NK-92 (cell line): Measurements from ENCODE around the gene EIF4E.
"Not testable (repeated sequence)": the region's sequence is repeated elsewhere in the genome, so short reads cannot be mapped to it uniquely, and the experiment has no call there.

ENCODE experiments used
- DNase-seq: peaks from one replicate; lab custom pipeline; 2025; ENCODE audit not compliant: unreplicated experiment; lab: John Stamatoyannopoulos, UW

Gene EIF4E

DNA sequence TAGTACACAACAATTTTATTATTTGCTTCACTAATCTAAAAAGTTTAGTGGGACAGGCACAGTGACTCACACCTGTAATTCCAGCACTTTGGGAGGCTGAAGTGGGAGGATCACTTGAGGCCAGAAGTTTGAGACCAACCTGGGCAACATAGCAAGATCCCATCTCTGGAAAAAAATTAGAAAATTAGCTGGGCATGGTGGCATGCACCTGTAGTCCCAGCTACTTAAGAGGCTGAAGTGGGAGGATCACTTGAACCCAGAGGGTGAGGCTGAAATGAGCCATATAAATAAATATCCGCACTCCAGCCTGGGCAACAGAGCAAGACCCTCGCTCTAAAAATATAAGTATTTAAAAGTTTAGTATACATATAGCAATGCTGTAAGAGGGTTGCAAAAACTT, 42.6 kb downstream of the EIF4E start:
- DNase-seq = not testable (repeated sequence)

DNA sequence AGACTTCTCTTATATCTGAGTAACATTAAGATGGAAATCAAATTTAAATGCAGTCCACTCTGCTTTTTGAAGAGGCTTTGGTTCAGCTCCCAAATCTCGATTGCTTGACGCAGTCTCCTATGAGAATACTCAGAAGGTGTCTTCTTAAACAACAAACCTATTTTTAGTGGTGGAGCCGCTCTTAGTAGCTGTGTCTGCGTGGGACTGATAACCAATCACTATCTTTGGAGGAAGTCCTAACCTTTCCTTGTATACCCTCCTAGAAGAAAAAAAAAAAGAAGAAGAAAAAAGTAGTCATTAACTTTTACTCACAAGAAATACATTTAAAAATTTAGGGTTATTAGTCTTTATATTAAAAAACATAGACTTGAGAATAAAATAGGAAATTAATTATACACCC, 48.0 kb downstream of the EIF4E start:
- not testable (repeated sequence) for DNase-seq

DNA sequence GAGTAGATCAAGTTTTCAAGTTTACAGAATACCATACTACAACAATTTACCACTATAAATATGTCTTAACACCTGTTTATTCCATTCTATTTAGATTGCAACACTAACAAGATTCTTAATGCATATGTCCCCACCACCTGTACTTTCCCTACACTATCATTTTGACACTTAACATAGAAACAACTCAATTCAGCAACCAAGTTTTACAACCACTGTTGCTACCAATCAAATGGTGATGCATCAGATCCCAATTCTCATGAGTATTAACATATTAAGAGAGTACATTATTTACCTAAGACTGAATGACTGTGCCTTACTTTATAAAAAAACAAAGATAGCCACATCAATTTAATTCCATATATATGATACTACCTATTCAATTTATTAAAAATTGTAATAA, 49.4 kb downstream of the EIF4E start:
- DNase-seq = no peak

DNA sequence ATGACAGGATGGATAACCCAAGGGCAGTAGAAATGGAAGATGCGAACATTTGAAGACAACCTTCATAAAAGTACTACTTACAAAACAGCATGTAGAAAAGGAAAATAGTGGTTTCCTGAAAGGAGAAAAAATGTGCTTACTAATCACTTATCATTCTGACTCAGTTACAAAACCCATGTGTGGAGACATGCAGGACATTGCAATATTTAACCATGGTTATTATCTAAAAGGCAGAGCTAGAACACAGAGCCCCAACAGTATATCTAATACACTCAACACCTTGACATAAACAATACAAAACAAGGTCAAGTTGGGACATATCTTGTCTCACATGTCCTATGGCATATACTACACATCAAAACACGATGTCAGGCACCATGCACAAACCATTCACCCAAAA, 55.9 kb downstream of the EIF4E start:
- no peak for DNase-seq

DNA sequence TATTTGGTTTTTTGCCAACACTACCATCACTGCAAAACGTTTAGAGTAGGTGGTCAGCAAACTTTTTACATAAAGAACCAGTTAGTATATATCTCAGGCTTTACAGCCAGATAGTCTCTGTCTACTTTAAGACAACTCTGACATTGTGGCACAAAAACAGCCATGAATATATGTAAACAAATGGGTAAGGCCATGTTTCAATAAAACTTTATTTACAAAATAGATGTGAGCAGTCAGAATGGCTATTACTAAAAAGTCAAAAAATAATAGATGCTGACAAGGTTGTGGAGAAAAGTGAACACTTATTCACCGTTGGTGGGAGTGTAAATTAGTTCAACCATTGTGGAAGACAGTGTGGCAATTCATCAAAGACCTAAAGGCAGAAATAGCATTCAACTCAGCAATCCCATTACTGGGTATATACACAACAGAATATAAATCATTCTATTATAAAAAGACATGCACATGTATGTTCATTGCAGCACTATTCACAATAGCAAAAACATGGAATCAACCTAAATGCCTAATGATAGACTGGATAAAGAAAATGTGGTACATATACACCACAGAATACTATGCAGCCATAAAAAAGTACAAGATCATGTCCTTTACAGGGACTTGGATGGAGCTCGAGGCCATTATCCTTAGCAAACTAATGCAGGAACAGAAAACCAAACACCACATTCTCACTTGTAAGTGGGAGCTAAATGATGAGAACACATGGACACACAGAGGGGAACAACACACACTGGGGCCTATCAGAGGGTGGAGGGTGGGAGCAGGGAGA, 56.6 kb downstream of the EIF4E start:
- DNase-seq = not testable (repeated sequence)

DNA sequence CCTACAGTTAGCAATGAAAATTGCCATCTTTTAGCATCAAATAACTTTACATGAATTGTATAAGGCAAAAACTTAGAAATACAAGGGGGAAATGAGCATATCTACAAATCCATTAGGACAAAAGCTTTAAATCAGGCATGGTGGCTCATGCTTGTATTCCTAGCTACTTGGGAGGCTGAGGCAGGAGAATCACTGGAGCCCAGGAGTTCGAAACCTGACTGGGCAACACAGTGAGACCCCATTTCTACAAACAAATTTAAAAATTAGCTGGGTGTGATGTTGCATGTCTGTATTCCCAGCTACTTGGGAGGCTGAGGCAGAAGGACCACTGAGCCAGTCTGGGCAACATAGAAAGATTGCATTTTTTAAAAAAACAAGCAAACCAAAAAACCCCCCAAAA, 61.3 kb downstream of the EIF4E start:
- DNase-seq = no peak

DNA sequence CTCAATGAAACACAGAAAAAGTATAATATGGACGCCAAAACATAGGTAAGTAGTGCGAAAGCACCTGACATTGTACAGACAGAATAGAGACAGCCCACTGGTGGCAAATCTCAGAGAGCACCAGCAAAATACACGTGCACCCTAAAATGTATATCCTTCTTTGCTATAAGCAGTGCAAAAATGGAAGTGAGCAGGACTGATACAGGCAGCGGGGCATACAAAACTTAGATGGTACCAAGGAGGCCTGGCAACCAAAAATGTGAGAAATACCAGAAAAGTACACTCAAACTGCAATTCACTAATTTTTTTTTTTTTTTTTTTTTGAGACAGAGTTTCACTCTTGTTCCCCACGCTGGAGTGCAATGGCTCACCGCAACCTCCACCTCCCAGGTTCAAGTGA, 63.9 kb downstream of the EIF4E start:
- no peak for DNase-seq

DNA sequence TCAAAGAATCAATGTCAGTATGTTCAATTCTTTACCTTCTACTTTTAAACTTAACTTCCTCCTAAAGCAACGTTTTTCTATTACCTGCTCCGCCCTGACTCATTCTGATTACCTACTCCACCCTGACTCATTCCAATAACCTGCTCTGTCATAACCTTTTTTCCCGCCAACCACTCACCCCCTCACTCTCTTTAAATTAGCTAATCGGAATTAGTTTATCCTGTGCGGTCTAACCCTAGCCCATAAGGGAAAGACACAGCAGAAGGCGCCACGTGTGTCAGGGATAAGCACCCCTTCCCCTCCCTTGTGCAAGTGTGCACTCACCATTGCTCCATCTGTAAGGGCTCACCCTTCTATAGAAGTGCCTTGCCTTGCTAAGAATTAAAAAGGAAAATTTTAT, 64.4 kb downstream of the EIF4E start:
- DNase-seq = no peak

DNA sequence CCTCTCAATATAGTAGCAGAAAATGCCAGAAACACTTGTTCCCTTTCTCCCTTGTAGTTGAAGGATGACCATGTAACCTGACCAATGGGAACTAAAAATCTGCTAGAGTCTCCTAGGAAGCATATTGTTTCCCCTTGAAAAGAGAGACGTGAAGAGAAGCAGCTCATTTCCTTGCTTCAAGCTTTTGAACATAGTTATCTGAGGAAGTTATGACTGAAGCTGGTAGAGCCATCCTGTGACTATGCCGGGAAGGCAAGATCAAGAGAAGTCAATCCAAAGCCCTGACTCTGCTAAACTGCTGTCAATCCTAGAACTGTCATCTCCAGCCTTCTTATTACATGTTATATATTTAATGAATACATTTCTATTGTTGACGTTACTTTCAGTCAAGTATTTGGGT, 66.6 kb downstream of the EIF4E start:
- no peak for DNase-seq

DNA sequence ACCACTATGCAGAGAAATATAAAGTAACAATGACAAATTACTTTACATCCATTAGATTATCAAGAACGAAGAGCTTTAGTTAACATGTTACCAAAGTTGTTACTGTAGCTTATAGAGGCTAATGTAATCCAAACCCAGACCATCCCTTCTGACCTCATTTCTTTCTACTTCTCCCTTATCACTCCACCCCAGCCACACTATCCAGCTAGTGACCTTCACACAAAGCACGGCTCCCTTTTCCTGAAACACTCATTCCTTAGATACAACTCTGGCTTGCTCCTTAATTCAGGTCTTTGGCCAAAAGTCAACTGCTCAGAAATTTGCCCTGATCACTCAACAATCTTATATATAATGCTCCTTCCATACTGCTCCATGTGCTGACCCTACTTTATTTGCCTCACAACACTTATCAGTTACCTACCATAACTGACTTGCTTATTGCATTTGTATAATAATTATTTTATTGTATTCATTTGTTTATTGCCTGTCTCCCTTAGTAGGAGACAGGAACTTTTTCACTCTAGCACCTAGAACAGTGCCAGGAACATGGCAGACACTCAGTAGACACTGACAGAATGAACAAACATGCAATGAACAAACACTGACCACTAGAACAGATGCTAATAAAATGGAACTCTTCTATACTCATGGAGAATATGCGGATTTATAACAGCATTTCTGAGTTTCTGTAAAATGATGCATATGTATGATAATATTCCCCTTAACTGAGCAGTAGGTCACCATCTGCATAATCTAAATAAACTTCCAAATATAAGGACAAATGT, 67.6 kb downstream of the EIF4E start:
- DNase-seq = no peak

DNA sequence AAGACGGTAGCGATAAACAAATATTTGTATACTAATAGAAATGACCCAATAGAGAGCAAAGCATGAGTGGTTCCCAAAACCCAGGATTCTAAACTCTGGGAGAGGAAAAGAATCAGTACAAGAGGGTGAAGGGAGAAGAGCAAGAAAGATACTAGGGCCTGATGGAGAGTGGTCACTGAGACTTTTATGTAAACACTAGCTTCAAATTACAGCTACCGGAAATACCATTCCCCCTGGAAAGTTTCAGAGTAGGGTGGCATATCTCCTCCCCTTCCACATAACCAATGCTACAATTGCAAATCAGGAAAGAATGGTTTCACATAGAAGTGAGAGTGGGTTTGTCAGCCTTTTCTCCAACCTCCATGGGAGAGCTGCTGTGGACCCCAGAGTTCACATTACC, 77.1 kb downstream of the EIF4E start:
- DNase-seq = no peak

DNA sequence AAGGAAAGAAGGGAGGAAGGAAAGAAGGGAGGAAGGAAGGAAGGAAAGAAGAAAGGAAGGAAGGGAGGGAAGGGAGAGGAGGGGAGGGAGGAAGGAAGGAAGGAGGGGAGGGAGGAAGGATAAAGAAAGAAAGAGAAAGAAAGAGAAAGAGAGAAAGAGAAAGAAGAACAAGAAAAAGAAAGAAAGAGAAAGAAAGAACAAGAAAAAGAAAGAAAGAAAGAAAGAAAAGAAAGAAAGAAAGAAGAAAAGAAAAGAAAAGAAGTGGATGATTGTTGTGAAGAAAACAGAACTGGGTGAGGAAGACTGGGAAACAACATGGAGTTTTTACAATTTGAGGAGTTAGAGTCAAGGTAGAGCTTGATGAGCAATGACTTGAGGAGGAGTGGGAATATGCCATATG, 78.0 kb downstream of the EIF4E start:
- DNase-seq = no peak

DNA sequence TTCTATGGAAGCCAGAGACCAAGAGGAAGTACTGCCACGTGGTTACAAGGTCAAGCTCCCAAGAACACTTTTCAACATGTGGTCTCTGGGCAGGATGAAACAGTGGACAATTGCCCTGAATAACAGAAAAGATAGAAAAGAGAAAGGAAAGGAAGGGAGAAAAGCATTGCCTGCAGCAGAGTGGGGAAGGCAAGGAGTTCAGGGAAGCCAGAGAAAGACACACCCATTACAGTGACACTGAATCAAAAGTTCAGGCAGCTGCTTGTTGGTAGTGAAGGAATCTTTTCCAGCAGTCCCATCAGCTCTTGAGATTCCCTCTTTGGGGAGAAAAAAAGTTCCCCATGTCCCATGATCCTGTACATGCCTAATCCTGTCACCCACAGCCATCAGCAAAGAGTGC, 80.5 kb downstream of the EIF4E start:
- DNase-seq = no peak

DNA sequence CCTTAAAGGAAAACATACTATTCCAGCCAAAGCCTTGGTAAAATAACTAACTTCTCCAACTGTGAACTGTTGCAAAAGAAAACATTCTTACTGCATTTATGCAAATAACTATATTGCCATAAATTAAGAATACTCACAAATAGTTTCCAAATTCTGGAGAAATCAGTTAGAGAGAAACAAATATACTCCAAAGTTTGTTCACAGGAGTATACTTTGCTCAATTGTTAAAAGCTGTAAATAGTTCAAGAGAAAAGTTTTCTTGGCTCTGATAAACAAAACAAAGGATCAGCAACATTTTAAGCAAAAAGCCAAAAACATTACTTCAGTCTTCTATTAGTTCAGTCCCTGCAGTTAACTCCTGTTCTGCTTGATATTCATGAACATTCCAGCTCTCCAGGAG, 83.0 kb downstream of the EIF4E start:
- no peak for DNase-seq

DNA sequence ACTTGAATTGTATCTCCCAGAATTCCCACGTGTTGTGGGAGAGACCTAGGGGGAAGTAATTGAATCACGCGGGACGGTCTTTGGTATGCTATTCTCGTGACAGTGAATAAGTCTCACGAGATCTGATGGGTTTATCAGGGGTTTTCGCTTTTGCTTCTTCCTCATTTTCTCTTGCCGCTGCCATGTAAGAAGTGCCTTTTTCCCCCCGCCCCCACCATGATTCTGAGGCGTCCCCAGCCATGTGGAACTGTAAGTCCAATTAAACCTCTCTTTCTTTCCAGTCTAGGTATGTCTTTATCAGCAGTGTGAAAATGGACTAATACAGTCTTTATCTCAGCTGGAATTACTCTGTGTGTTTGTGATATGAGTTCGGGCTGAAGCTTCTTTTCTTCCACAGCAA, 86.0 kb downstream of the EIF4E start:
- DNase-seq = not testable (repeated sequence)

DNA sequence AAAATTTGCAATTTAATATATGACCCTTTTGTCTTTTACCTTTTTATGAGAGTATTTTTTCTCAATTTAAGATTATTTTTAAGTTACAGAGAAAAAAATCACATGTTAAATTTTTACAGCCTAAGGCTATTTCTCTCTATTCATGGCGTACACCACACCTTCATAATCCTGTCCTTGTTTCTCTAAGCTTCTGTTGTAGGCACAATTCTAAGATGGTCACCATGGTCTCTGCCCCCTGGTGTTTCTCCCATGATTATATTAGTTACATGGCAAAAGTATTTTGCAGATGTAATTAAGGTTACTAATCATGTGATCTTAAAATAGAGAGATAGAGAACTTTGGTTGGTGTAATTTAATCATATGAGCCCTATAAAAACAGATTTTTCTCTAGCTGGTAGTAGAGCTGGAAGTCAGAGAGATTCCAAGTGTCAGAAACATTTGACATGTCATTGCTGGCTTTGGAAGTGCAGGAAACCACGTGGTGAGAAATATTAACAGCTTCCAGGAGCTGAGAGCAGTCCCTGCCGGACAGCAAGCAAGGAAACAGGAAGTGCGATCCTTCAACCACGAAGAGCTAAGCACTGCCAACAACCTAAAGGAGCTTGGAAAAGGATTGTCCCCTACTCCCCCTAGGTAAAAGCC, 89.8 kb downstream of the EIF4E start:
- no peak for DNase-seq

DNA sequence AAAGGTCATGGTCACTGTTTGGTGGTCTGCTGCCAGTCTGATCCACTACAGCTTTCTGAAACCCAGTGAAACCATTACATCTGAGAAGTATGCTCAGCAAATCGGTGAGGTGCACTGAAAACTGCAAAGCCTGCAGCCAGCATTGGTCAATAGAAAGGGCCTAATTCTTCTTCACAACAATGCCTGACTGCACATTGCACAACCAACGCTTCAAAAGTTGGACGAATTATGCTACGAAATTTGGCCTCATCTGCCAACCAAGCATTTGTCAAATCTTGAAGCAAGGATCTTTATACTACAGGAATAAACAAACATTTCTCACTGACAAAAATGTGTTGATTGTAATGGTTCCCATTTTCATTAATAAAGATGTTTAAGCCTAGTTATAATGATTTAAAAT, 90.4 kb downstream of the EIF4E start:
- DNase-seq = no peak

DNA sequence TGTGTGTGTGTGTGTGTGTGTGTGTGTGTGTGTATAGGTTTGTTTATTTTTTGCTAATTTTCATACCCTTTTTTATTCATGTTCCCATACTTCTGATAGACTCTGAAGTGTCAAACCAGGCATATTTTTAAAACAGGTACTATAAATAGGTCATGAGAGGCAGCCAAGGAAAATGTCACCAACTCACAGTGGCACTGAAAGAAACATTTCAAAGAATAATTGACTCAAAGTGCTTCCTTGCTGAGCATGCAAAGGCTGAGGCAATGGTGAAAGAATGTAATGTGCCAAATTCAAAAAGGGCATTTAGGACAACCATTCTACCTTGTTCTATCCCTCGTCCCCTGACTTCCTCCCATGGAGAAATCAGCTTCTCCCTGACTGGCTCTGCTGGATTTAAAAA, 95.5 kb downstream of the EIF4E start:
- no peak for DNase-seq

DNA sequence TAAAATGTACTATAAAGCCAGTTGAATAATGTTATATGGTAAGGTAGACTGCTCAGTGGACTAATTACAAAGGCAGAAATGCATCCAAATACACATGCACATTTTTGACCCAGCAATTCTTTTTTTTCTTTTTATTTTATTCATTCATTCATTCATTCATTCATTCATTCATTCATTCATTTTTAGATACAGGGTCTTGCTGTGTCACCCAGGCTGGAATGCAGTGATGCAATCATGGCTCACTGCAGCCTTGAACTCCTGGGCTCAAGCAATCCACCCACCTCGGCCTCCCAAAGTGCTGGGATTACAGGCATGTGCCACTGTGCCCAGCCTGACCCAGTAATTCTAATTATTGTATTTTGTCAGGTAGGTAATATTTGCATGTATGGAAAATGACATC, 97.9 kb downstream of the EIF4E start:
- DNase-seq = not testable (repeated sequence)
